A673 (cell line): ENCODE data around the gene CKAP2.

ENCODE experiments used
- EZH2 ChIP-seq: fragments of 200-600 bp; sonication (generic); IDR thresholded peaks from 2 replicates; pipeline ENCODE4 v1.6.1; 2017; ENCODE audit warnings: borderline replicate concordance, low read depth, mild to moderate bottlenecking, mixed read lengths, antibody characterized with exemption, low read length; ENCODE audit not compliant: poor library complexity, severe bottlenecking
- TF ChIP-seq, protein P1 (sequence below): fragments of 300-800, 200-600 bp; sonication (generic); conservative IDR thresholded peaks from 2 replicates; pipeline ENCODE4 v1.5.1; 2017; ENCODE audit warnings: low read depth, mild to moderate bottlenecking, antibody characterized with exemption, low read length, moderate library complexity, mixed read lengths

DNA sequence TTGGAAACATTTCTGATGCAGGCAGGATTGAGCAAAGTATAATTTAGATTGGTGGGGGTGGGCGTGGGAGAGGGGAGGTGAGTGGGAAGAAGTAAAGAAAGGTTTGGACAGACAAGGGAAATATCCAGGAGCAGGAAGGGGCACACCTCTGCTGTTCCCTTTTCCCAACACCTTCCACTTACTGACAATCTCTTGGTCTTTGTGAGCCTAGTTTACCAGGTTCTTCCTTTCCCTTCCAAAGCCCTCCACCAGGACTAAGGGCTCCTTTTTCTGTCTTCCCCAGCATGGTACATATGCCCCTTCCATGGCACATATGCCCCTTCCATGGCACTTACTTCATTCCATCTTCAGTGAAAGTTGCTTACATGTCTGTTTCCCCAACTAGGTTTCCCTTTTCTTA is 43.1 kb upstream of the CKAP2 start:
- TF ChIP-seq, protein P1, sequence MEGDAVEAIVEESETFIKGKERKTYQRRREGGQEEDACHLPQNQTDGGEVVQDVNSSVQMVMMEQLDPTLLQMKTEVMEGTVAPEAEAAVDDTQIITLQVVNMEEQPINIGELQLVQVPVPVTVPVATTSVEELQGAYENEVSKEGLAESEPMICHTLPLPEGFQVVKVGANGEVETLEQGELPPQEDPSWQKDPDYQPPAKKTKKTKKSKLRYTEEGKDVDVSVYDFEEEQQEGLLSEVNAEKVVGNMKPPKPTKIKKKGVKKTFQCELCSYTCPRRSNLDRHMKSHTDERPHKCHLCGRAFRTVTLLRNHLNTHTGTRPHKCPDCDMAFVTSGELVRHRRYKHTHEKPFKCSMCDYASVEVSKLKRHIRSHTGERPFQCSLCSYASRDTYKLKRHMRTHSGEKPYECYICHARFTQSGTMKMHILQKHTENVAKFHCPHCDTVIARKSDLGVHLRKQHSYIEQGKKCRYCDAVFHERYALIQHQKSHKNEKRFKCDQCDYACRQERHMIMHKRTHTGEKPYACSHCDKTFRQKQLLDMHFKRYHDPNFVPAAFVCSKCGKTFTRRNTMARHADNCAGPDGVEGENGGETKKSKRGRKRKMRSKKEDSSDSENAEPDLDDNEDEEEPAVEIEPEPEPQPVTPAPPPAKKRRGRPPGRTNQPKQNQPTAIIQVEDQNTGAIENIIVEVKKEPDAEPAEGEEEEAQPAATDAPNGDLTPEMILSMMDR: no peak
- TF ChIP-seq EZH2: no peak
